Measurements from ENCODE around the gene CDC25C. TPM values are rescaled to one million over a fixed set of nuclear protein-coding genes. Genes with fewer than 3 reads are reported as not detected.
"Not testable (repeated sequence)": the region's sequence is repeated elsewhere in the genome, so short reads cannot be mapped to it uniquely, and the experiment has no call there.

The CDC25C gene
- polyA plus RNA-seq, 2 donors: 1.0 to 1.6 TPM

DNA sequence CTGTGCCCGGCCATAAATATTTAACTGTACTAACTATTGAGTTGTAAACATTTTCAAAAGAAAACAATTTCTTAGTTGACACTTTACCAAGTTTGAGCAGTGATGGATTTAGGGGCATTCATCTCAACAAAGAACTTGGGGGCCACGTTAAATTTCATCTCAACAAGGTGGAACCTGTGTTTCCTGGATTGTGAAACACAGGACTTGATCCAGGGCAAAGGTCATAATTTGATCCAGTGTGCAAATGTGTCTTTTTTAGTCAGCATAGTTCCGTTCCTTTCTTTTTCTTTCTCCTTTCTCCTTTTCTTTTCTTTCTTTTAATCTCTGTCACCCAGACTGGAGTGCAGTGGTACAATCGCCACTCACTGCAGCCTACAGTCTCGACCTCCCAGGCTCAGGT, 60.3 kb downstream of the CDC25C start:
- Histone ChIP-seq H3K36me3 (ENCODE audit: control insufficient read depth in 2 of 2, insufficient read depth in 2 of 2, low read length in 1 of 2) (no peaks in the 10 kb centered on the region), H3K9me3 (ENCODE audit: control insufficient read depth in 2 of 2, insufficient read depth in 1 of 2, low read depth in 1 of 2, low read length in 1 of 2) (no peaks in the 10 kb centered on the region), H3K27ac (ENCODE audit: low read depth in 2 of 2, low read length in 1 of 2) (no peak overlapping the region), H3K27me3 (ENCODE audit: control insufficient read depth in 1 of 2, insufficient read depth in 2 of 2, low read length in 2 of 2) (no peaks in the 10 kb centered on the region), H3K4me3 (ENCODE audit: low read depth in 1 of 2, low read length in 2 of 2) (no peak overlapping the region), H3K4me1 (ENCODE audit: control insufficient read depth in 2 of 2, insufficient read depth in 2 of 2, low read length in 1 of 2) (peaks cover 0 to 4% of the 10 kb centered on the region in 2 donors)
- WGBS, 2 donors: 71 to 75% methylated on average over 5 of the region's 5 CpGs

DNA sequence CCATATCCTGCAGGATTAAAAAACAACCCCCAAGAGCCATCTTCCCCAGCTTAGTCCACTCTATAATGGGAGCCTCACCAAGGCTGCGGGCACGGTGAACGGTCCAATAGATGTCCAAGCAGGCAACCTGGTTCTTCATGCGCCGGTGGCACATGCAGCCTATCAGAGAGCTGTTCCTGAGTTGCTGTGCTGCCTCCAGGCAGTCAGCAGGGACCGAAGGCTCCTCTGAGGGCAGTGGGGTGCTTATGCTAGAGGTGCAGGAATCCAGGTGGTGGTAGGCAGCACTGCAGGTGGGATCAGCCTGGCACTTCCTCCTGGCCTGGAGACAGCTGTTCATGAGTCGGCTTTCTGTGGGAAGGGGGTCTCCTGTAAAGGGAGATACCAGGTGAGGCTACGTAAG, 67.4 kb downstream of the CDC25C start:
- H3K9me3 ChIP-seq (ENCODE audit: control insufficient read depth in 2 of 2, insufficient read depth in 1 of 2, low read depth in 1 of 2, low read length in 1 of 2): no peaks in the 10 kb centered on the region
- no peak overlapping the region for H3K4me3 ChIP-seq (ENCODE audit: low read depth in 1 of 2, low read length in 2 of 2)
- H3K27me3 ChIP-seq (ENCODE audit: control insufficient read depth in 1 of 2, insufficient read depth in 2 of 2, low read length in 2 of 2): no peaks in the 10 kb centered on the region
- 93 to 94% methylated on average over 8 of the region's 8 CpGs for WGBS, 2 donors
- no peak overlapping the region for H3K27ac ChIP-seq (ENCODE audit: low read depth in 2 of 2, low read length in 1 of 2)
- no peaks in the 10 kb centered on the region for H3K36me3 ChIP-seq (ENCODE audit: control insufficient read depth in 2 of 2, insufficient read depth in 2 of 2, low read length in 1 of 2)
- no peaks in the 10 kb centered on the region for H3K4me1 ChIP-seq (ENCODE audit: control insufficient read depth in 2 of 2, insufficient read depth in 2 of 2, low read length in 1 of 2)

- Histone ChIP-seq H3K36me3 (ENCODE audit: control insufficient read depth in 2 of 2, insufficient read depth in 2 of 2, low read length in 1 of 2) (no peaks in the 10 kb centered on the region), H3K4me1 (ENCODE audit: control insufficient read depth in 2 of 2, insufficient read depth in 2 of 2, low read length in 1 of 2) (no peaks in the 10 kb centered on the region), H3K27ac (ENCODE audit: low read depth in 2 of 2, low read length in 1 of 2) (no peak overlapping the region), H3K9me3 (ENCODE audit: control insufficient read depth in 2 of 2, insufficient read depth in 1 of 2, low read depth in 1 of 2, low read length in 1 of 2) (no peaks in the 10 kb centered on the region), H3K4me3 (ENCODE audit: low read depth in 1 of 2, low read length in 2 of 2) (no peak overlapping the region), H3K27me3 (ENCODE audit: control insufficient read depth in 1 of 2, insufficient read depth in 2 of 2, low read length in 2 of 2) (no peaks in the 10 kb centered on the region)
- WGBS, 2 donors: 80 to 85% methylated on average over 3 of the region's 3 CpGs
Observed at GRCh38 chr5:138263581-138263980, 68.0 kb downstream of the CDC25C start.

- WGBS, 2 donors: 60 to 72% methylated on average over 4 of the region's 4 CpGs
- peaks cover 0 to 2% of the 10 kb centered on the region in 2 donors for H3K9me3 ChIP-seq (ENCODE audit: control insufficient read depth in 2 of 2, insufficient read depth in 1 of 2, low read depth in 1 of 2, low read length in 1 of 2)
- H3K4me3 ChIP-seq (ENCODE audit: low read depth in 1 of 2, low read length in 2 of 2): no peak overlapping the region
- H3K27me3 ChIP-seq (ENCODE audit: control insufficient read depth in 1 of 2, insufficient read depth in 2 of 2, low read length in 2 of 2): no peaks in the 10 kb centered on the region
- H3K36me3 ChIP-seq (ENCODE audit: control insufficient read depth in 2 of 2, insufficient read depth in 2 of 2, low read length in 1 of 2): no peaks in the 10 kb centered on the region
- no peak overlapping the region for H3K27ac ChIP-seq (ENCODE audit: low read depth in 2 of 2, low read length in 1 of 2)
- H3K4me1 ChIP-seq (ENCODE audit: control insufficient read depth in 2 of 2, insufficient read depth in 2 of 2, low read length in 1 of 2): no peaks in the 10 kb centered on the region
Observed at GRCh38 chr5:138258704-138259292, 72.8 kb downstream of the CDC25C start.

- 72 to 73% methylated on average over 27 to 29 of the region's 29 CpGs for WGBS, 2 donors
- H3K4me1 ChIP-seq (ENCODE audit: control insufficient read depth in 2 of 2, insufficient read depth in 2 of 2, low read length in 1 of 2): no peaks in the 10 kb centered on the region
- no peaks in the 10 kb centered on the region for H3K27me3 ChIP-seq (ENCODE audit: control insufficient read depth in 1 of 2, insufficient read depth in 2 of 2, low read length in 2 of 2)
- H3K27ac ChIP-seq (ENCODE audit: low read depth in 2 of 2, low read length in 1 of 2): no peak overlapping the region
- no peak overlapping the region for H3K4me3 ChIP-seq (ENCODE audit: low read depth in 1 of 2, low read length in 2 of 2)
- H3K36me3 ChIP-seq (ENCODE audit: control insufficient read depth in 2 of 2, insufficient read depth in 2 of 2, low read length in 1 of 2): no peaks in the 10 kb centered on the region
- H3K9me3 ChIP-seq (ENCODE audit: control insufficient read depth in 2 of 2, insufficient read depth in 1 of 2, low read depth in 1 of 2, low read length in 1 of 2): peaks cover 0 to 2% of the 10 kb centered on the region in 2 donors
Observed at GRCh38 chr5:138257583-138257982, 74.0 kb downstream of the CDC25C start.

GRCh38 chr5:138252944-138253343, 78.7 kb downstream of the CDC25C start:
- Histone ChIP-seq H3K27ac (ENCODE audit: low read depth in 2 of 2, low read length in 1 of 2) (no peak overlapping the region), H3K27me3 (ENCODE audit: control insufficient read depth in 1 of 2, insufficient read depth in 2 of 2, low read length in 2 of 2) (no peaks in the 10 kb centered on the region), H3K4me3 (ENCODE audit: low read depth in 1 of 2, low read length in 2 of 2) (no peak overlapping the region), H3K9me3 (ENCODE audit: control insufficient read depth in 2 of 2, insufficient read depth in 1 of 2, low read depth in 1 of 2, low read length in 1 of 2) (peaks cover 0 to 2% of the 10 kb centered on the region in 2 donors), H3K4me1 (ENCODE audit: control insufficient read depth in 2 of 2, insufficient read depth in 2 of 2, low read length in 1 of 2) (no peaks in the 10 kb centered on the region), H3K36me3 (ENCODE audit: control insufficient read depth in 2 of 2, insufficient read depth in 2 of 2, low read length in 1 of 2) (no peaks in the 10 kb centered on the region)
- WGBS, 2 donors: 84 to 88% methylated on average over 3 of the region's 3 CpGs

- not testable (repeated sequence) for H3K27me3 ChIP-seq (ENCODE audit: control insufficient read depth in 1 of 2, insufficient read depth in 2 of 2, low read length in 2 of 2); H3K9me3 ChIP-seq (ENCODE audit: control insufficient read depth in 2 of 2, insufficient read depth in 1 of 2, low read depth in 1 of 2, low read length in 1 of 2); H3K4me1 ChIP-seq (ENCODE audit: control insufficient read depth in 2 of 2, insufficient read depth in 2 of 2, low read length in 1 of 2); H3K4me3 ChIP-seq (ENCODE audit: low read depth in 1 of 2, low read length in 2 of 2); H3K36me3 ChIP-seq (ENCODE audit: control insufficient read depth in 2 of 2, insufficient read depth in 2 of 2, low read length in 1 of 2); H3K27ac ChIP-seq (ENCODE audit: low read depth in 2 of 2, low read length in 1 of 2)
- WGBS, 2 donors: 76 to 91% methylated on average over 2 of the region's 2 CpGs
Observed at GRCh38 chr5:138247800-138248199, 83.8 kb downstream of the CDC25C start.

- WGBS, 2 donors: 82 to 86% methylated on average over 4 of the region's 4 CpGs
- Histone ChIP-seq H3K4me3 (ENCODE audit: low read depth in 1 of 2, low read length in 2 of 2) (no peak overlapping the region), H3K27me3 (ENCODE audit: control insufficient read depth in 1 of 2, insufficient read depth in 2 of 2, low read length in 2 of 2) (no peaks in the 10 kb centered on the region), H3K27ac (ENCODE audit: low read depth in 2 of 2, low read length in 1 of 2) (no peak overlapping the region), H3K36me3 (ENCODE audit: control insufficient read depth in 2 of 2, insufficient read depth in 2 of 2, low read length in 1 of 2) (no peaks in the 10 kb centered on the region), H3K9me3 (ENCODE audit: control insufficient read depth in 2 of 2, insufficient read depth in 1 of 2, low read depth in 1 of 2, low read length in 1 of 2) (no peaks in the 10 kb centered on the region), H3K4me1 (ENCODE audit: control insufficient read depth in 2 of 2, insufficient read depth in 2 of 2, low read length in 1 of 2) (peaks cover 2% of the 10 kb centered on the region in 2 donors)
Observed at GRCh38 chr5:138246822-138247221, 84.8 kb downstream of the CDC25C start.

GRCh38 chr5:138246334-138246733, 85.3 kb downstream of the CDC25C start:
- no peaks in the 10 kb centered on the region for H3K36me3 ChIP-seq (ENCODE audit: control insufficient read depth in 2 of 2, insufficient read depth in 2 of 2, low read length in 1 of 2)
- no peak overlapping the region for H3K4me3 ChIP-seq (ENCODE audit: low read depth in 1 of 2, low read length in 2 of 2)
- H3K27ac ChIP-seq (ENCODE audit: low read depth in 2 of 2, low read length in 1 of 2): no peak overlapping the region
- H3K4me1 ChIP-seq (ENCODE audit: control insufficient read depth in 2 of 2, insufficient read depth in 2 of 2, low read length in 1 of 2): peaks cover 2 to 6% of the 10 kb centered on the region in 2 donors
- 84% methylated on average over 4 of the region's 4 CpGs for WGBS, 2 donors
- H3K27me3 ChIP-seq (ENCODE audit: control insufficient read depth in 1 of 2, insufficient read depth in 2 of 2, low read length in 2 of 2): no peaks in the 10 kb centered on the region
- H3K9me3 ChIP-seq (ENCODE audit: control insufficient read depth in 2 of 2, insufficient read depth in 1 of 2, low read depth in 1 of 2, low read length in 1 of 2): peaks cover 0 to 3% of the 10 kb centered on the region in 2 donors

GRCh38 chr5:138245717-138246116, 85.9 kb downstream of the CDC25C start:
- Histone ChIP-seq H3K9me3 (ENCODE audit: control insufficient read depth in 2 of 2, insufficient read depth in 1 of 2, low read depth in 1 of 2, low read length in 1 of 2) (peaks cover 0 to 3% of the 10 kb centered on the region in 2 donors), H3K36me3 (ENCODE audit: control insufficient read depth in 2 of 2, insufficient read depth in 2 of 2, low read length in 1 of 2) (no peaks in the 10 kb centered on the region), H3K27ac (ENCODE audit: low read depth in 2 of 2, low read length in 1 of 2) (no peak overlapping the region), H3K4me3 (ENCODE audit: low read depth in 1 of 2, low read length in 2 of 2) (no peak overlapping the region), H3K4me1 (ENCODE audit: control insufficient read depth in 2 of 2, insufficient read depth in 2 of 2, low read length in 1 of 2) (peaks cover 2 to 6% of the 10 kb centered on the region in 2 donors), H3K27me3 (ENCODE audit: control insufficient read depth in 1 of 2, insufficient read depth in 2 of 2, low read length in 2 of 2) (no peaks in the 10 kb centered on the region)
- WGBS, 2 donors: 32 to 54% methylated on average over 1 of the region's 1 CpG

Data from esophagus (tissue), 2 donors.